Measurements from ENCODE around the gene PSD2. TPM values are rescaled to one million over a fixed set of nuclear protein-coding genes. Genes with fewer than 3 reads are reported as not detected.

Gene PSD2
- total RNA-seq = not detected

DNA sequence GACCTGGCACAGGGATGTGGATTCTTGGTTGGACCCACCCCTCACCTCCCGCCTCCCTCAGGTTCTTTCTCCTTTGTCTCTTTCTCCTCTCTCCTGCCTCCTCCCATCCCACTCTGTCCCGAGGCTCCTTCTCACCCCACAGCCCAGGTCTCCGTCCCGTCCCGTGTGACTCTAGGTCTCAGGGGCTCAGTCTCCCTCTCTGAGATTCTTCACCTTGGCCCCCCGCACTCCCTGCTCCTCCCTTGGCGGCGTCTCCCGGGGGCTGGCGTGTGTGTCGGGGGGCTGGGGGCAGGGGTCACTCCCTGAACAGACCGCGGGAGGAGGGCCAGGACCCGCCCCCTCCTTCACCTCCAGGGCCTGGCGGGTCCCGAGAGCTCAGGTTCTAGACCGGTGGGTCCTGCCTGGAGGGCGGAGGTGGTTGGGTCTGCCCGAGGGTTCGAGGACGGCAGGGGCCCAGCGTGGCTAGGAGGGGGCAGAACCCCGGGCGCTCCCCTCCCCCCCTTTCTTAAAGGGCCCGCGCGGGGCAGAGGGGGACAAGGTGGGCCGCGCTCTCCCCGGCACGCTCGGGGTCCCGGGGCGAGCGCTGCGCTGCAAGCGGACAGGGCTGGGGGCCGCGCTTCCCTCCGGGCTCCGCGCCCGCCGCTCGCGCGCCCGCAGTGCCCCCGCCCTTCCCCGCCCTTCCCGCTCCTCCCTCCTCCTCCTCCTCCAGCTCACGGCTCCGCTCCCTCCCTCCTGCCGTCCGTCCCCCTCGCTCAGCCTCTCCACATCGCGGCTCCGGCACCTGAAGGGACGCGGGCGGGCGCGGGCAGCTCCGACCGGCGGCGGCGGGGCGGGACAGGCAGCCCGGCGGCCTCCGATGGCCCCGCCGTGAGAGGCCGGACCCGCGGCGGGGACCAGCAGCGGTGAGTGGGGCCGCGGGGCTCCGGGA lies at the start of gene PSD2:
Gene PSD2 (plus strand): TSS at position 735 of the 928 bp plus-strand sequence. CDS start 13,633 bp downstream, outside the sequence.
- ChIA-PET POLR2A (interaction anchor here (0.6 kb wide), 1 partner anchor 435 kb away, joined by 3 read pairs; no protein-coding TSS in a partner anchor), CTCF (interaction anchor here (0.6 to 1.4 kb wide), 4 partner anchors 8 to 201 kb away, joined by 3 to 4 read pairs (median 4); no protein-coding TSS in a partner anchor)

DNA sequence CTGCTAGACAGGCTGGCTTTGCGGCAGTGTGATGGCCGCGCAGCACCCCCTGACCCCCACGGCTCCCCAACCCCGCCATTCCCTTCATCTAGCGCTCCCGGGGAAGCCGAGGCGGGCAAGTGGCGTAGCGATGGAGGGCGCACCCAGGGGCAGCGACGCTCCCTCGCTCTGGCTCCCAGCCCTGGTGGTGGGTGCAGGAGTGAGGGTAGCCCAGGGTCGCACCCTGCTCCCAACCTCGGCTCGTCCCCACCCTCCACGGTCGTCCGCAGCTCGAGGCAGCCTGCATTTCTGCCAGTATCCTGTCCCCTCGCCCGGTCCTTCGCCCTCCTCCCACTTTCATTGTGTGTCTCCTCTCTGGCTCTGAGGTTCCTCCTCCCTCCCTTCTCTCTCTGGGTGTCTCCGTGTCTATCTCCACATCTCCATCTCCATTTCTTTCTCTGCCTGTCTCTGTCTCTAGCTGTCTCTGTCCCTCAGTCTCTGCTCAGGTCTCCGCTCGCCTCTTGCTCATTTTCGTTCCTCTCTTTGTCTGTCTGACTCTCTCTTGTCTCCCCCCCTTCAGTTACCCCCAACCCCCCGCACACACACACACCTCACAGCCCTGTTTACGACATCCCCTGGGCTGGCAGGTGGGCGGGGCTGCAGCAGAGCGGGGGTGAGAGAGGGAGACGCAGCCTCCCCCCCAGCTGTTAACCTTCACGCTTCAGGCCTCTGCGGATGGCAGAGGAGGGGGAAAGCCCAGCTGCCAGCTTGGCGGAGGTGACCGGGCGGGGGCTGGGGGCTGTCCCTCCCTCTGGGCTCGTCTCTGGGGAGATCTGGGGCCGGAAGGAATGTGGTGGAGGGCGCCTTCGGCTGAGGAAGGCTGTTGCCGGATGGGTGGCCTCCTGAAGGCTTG lies 48.7 kb upstream of the PSD2 start:
- CTCF ChIA-PET = interaction anchor here (1.2 to 4.2 kb wide), 2 partner anchors 19 to 36 kb away, joined by 3 to 26 read pairs; no protein-coding TSS in a partner anchor
- POLR2A ChIA-PET = interaction anchor here (0.6 to 1.7 kb wide), 3 partner anchors 36 to 108 kb away, joined by 3 to 8 read pairs (median 7); no protein-coding TSS in a partner anchor

DNA sequence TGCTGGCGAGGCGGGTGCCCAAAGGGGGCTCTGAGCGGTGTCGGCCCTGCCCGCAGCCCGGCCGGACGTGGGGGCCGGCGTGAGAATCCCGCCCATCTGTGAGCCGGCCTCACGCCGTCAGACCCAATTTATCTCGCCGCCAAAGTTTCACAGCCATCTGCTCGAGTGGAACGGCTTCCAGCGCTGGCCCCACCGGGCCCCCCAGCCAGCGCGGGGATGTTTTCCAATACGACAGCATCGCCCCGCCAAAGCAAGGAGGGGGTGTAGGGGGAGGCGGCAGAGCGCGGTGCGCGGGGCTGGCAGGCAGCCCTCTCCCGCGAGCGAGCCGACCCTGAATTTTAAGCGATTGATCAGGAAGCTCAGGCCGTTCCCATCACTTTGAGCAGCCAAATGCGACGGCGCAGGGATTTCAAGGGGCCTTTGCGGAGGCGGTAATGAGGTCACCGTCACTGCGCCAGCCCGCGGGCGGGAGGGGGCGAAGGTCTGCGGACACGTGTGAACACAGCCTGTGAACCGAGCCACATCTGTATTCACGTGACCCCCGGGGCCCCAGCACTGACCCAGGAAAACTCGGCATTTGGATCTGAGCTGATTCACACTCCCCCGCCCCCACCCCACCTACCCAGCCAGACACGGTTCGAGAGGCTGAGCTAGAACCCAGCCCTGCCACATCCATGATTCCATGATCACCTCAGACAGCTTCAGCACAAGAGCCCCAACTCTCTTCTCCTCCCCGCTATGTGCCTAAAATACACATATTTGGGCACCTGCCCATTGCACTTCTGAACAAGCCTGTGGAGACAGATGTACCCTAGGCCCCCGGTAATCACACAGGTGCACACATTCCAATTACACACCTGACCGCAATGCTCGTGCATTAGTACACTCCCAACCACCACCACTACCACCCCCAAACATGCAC lies 47.8 kb upstream of the PSD2 start:
- ChIA-PET CTCF (interaction anchor here (0.6 to 4.2 kb wide), 4 partner anchors 18 to 204 kb away, joined by 3 to 26 read pairs (median 4); no protein-coding TSS in a partner anchor), POLR2A (interaction anchor here (0.6 to 1.7 kb wide), 3 partner anchors 37 to 78 kb away, joined by 4 to 7 read pairs (median 4); no protein-coding TSS in a partner anchor)

- POLR2A ChIA-PET = interaction anchor here (0.6 kb wide), 2 partner anchors 38 to 78 kb away, joined by 4 read pairs; no protein-coding TSS in a partner anchor
Observed at GRCh38 chr5:139748505-139748826, 47.1 kb upstream of the PSD2 start.

GRCh38 chr5:139749242-139749641 lies 46.4 kb upstream of the PSD2 start:
- POLR2A ChIA-PET = no interaction called here
- CTCF ChIA-PET = interaction anchor here (1.2 to 4.2 kb wide), 2 partner anchors 17 to 38 kb away, joined by 3 to 26 read pairs; no protein-coding TSS in a partner anchor

More at GRCh38 chr5:139748505-139748826, 47.1 kb upstream of the PSD2 start:
- CTCF ChIA-PET = interaction anchor here (0.6 to 4.2 kb wide), 3 partner anchors 17 to 205 kb away, joined by 3 to 26 read pairs (median 6); no protein-coding TSS in a partner anchor

DNA sequence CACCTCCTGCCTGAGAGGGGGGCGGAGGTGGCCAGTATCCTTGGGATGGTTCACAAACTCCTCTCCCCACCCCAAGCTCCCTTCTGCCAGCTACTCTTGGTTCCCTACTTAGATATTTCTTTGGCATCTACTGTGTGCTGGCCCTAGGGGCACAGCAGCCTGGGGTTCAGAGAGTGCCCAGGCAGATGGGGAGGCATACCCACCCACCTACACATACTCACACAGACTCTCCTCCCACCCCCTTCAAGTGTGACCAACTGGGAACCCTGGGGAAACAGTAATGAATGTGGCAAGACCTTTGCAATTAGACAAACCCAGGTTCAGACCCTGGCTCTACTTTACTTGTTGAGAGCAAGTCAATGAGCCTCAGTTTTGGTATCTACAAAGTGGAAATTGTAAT lies 44.4 kb upstream of the PSD2 start:
- ChIA-PET CTCF (interaction anchor here (1.9 kb wide), 1 partner anchor 14 kb away, joined by 11 read pairs; no protein-coding TSS in a partner anchor), POLR2A (no interaction called here)

GRCh38 chr5:139752506-139753473 lies 42.8 kb upstream of the PSD2 start:
- ChIA-PET CTCF (interaction anchor here (0.8 to 3.9 kb wide), 5 partner anchors 13 to 122 kb away, joined by 3 to 29 read pairs (median 6); no protein-coding TSS in a partner anchor), POLR2A (interaction anchor here (0.6 kb wide), 1 partner anchor 191 kb away, joined by 3 read pairs; no protein-coding TSS in a partner anchor)

- ChIA-PET POLR2A (no interaction called here), CTCF (interaction anchor here (2.3 to 3.9 kb wide), 2 partner anchors 10 kb away, joined by 13 to 29 read pairs; no protein-coding TSS in a partner anchor)
Observed at GRCh38 chr5:139755892-139756671, 39.5 kb upstream of the PSD2 start.

DNA sequence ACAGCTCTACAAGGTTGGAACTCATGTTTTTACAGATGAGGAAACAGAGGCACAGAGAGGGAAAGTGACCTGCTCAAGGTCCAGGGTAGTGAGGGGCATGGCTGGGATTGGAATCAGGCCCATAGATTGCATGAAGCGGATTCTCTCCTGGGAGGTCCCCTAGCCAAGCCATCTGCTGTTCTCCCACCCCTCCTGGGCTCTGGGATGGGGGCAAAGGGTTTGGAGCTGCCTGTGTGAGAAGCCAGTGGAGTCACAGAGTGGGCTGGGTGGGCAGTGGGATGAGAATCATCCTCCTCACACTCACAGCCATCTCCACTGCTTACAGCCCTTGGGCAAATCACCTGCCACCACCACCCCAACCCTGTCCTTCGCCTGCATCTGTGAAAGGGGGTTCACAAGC lies 38.6 kb upstream of the PSD2 start:
- CTCF ChIA-PET = interaction anchor here (2.3 kb wide), 1 partner anchor 9 kb away, joined by 13 read pairs; no protein-coding TSS in a partner anchor
- POLR2A ChIA-PET = no interaction called here

- CTCF ChIA-PET = interaction anchor here (2.3 kb wide), 1 partner anchor 8 kb away, joined by 13 read pairs; no protein-coding TSS in a partner anchor
- POLR2A ChIA-PET = no interaction called here
Observed at GRCh38 chr5:139757727-139758509, 37.7 kb upstream of the PSD2 start.

GRCh38 chr5:139758510-139759075 lies 37.0 kb upstream of the PSD2 start:
- ChIA-PET CTCF (no interaction called here), POLR2A (no interaction called here)

GRCh38 chr5:139759219-139759721 lies 36.3 kb upstream of the PSD2 start:
- POLR2A ChIA-PET = no interaction called here
- CTCF ChIA-PET = interaction anchor here (0.5 to 1.7 kb wide), 3 partner anchors 16 to 48 kb away, joined by 3 to 4 read pairs (median 3); no protein-coding TSS in a partner anchor

- CTCF ChIA-PET = interaction anchor here (1.1 to 1.7 kb wide), 2 partner anchors 15 to 49 kb away, joined by 3 read pairs; no protein-coding TSS in a partner anchor
- POLR2A ChIA-PET = no interaction called here
Observed at GRCh38 chr5:139760066-139761056, 35.2 kb upstream of the PSD2 start.

DNA sequence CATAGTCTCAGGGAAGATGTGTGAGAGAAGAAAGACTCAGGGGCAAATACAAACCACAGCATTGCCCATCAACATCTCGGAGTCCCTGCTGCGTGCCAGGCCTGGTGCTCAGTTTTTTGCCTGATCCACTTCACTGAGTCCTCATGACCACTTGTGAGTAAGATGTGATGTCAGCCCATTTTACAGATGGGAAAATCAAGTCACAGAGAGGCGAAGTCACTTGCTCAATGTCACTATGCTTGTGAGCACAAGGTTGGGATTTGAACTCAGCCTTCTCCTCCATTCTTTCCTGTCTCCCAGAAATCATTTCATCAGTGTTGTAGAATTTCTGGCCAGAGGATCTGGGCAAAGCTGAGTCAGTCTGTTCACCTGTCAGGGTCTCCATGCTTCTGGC lies 34.6 kb upstream of the PSD2 start:
- ChIA-PET CTCF (interaction anchor here (1.7 kb wide), 1 partner anchor 50 kb away, joined by 3 read pairs; no protein-coding TSS in a partner anchor), POLR2A (no interaction called here)

Measured in activated CD8-positive, alpha-beta memory T cell treated with anti-CD3 and anti-CD28 coated beads for 36 hours (primary cell).